ENCODE data around the gene TRAF5. TPM values are rescaled to one million over a fixed set of nuclear protein-coding genes. Genes with fewer than 3 reads are reported as not detected.

TRAF5 gene
- total and polyA plus RNA-seq, 2 donors (not counting 3 experiments of a cell fraction or from before 2014, with no cell fraction given), result 8.5 to 17.6 TPM

DNA sequence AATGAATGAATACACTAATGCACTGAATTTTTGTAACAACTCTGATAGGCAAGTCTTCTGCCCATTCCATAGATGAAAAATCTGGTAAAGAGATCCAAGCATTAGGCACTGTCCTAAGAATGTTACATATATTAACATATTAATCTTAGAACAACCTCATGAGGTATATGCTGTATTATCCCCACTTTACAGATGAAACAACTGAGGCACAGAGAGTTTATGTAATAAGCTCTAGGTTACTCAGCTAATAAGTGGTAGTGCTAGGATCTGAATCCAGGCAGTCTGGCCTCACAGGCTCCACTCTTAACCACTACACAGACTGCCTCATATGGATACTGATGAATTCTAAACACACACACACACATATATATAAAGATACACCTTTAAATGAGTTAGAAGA is 52.8 kb downstream of the TRAF5 start:
- Histone ChIP-seq H2AFZ (ENCODE audit: low read depth, low read length) (no peak overlapping the region), H3K4me1 (ENCODE audit: control insufficient read depth, extremely low read depth, insufficient read depth, low read length) (peaks cover 11% of the 10 kb centered on the region), H3K9ac (replicated peaks; ENCODE audit: extremely low read depth, insufficient read depth, low read length) (no peak overlapping the region), H3K4me3 (replicated peaks in 1 of 3; ENCODE audit: insufficient read depth in 1 of 3, low read depth in 1 of 3, low read length in 3 of 3) (no peak overlapping the region), H4K20me1 (replicated peaks; ENCODE audit: control insufficient read depth, extremely low read depth, insufficient read depth, low read length) (no peaks in the 10 kb centered on the region), H3K9me3 (replicated peaks; ENCODE audit: control insufficient read depth, insufficient read depth, low read length) (no peaks in the 10 kb centered on the region), H3K9me1 (replicated peaks; ENCODE audit: control insufficient read depth, extremely low read depth, insufficient read depth, low read length) (no peaks in the 10 kb centered on the region), H3K4me2 (ENCODE audit: insufficient read depth, low read length) (no peak overlapping the region), H3K27me3 (ENCODE audit: control insufficient read depth in 2 of 2, insufficient read depth in 2 of 2, low read length in 2 of 2) (no peaks in the 10 kb centered on the region), H3K79me2 (ENCODE audit: control insufficient read depth, insufficient read depth, low read length) (no peaks in the 10 kb centered on the region), H3K27ac (ENCODE audit: insufficient read depth, low read depth, low read length) (no peak overlapping the region), H3K36me3 (ENCODE audit: control insufficient read depth in 2 of 2, extremely low read depth in 1 of 2, insufficient read depth in 2 of 2, low read length in 2 of 2) (no peaks in the 10 kb centered on the region)
- CTCF ChIA-PET, result no interaction called here
- no TSS peak for BruUV-seq (replicated peaks)
- TF ChIP-seq EZH2 (IDR thresholded peaks at IDR 0.05; ENCODE audit: borderline replicate concordance, low read depth, low read length, severe bottlenecking) (no peak), JUN (IDR thresholded peaks at IDR 0.05; ENCODE audit: borderline replicate concordance, insufficient read depth, insufficient read length, low read depth) (no peak), MYC (IDR thresholded peaks at IDR 0.05; ENCODE audit: low read depth, low read length) (no peak), FOS (IDR thresholded peaks at IDR 0.05; ENCODE audit: borderline replicate concordance, insufficient read depth, low read length) (no peak)
- TF ChIP-seq, protein P1, sequence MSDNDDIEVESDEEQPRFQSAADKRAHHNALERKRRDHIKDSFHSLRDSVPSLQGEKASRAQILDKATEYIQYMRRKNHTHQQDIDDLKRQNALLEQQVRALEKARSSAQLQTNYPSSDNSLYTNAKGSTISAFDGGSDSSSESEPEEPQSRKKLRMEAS (IDR thresholded peaks at IDR 0.05; ENCODE audit: insufficient read depth, insufficient read length), result no peak
- TF ChIP-seq, protein P2, sequence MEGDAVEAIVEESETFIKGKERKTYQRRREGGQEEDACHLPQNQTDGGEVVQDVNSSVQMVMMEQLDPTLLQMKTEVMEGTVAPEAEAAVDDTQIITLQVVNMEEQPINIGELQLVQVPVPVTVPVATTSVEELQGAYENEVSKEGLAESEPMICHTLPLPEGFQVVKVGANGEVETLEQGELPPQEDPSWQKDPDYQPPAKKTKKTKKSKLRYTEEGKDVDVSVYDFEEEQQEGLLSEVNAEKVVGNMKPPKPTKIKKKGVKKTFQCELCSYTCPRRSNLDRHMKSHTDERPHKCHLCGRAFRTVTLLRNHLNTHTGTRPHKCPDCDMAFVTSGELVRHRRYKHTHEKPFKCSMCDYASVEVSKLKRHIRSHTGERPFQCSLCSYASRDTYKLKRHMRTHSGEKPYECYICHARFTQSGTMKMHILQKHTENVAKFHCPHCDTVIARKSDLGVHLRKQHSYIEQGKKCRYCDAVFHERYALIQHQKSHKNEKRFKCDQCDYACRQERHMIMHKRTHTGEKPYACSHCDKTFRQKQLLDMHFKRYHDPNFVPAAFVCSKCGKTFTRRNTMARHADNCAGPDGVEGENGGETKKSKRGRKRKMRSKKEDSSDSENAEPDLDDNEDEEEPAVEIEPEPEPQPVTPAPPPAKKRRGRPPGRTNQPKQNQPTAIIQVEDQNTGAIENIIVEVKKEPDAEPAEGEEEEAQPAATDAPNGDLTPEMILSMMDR (IDR thresholded peaks at IDR 0.05; ENCODE audit: extremely low read depth in 1 of 2, insufficient read depth in 1 of 2, low read depth in 1 of 2, low read length in 2 of 2), result no peak
- no peak for DNase-seq (ENCODE audit: low read depth, low spot score)
- dilution Hi-C loops (cut with MboI; ENCODE audit: extremely low pct_ligation_motif_present, low sequenced_read_pairs) (no loop called here), intact Hi-C loops (cut with micrococcal nuclease) (no loop called here)
- no peak for FAIRE-seq
- POLR2A ChIA-PET, result no interaction called here

Data from endothelial cell of umbilical vein (primary cell).